ENCODE results near the gene CELSR3. TPM values are rescaled to one million over a fixed set of nuclear protein-coding genes. Genes with fewer than 3 reads are reported as not detected.

The CELSR3 gene
- total RNA-seq, 2 donors from 2014 or later, result 20.7 to 30.1 TPM

GRCh38 chr3:48634661-48635221 is 27.9 kb downstream of the CELSR3 start:
- Mint-ChIP-seq H3K4me1 (peaks cover 21% of the 10 kb centered on the region), H3K9me3 (no peaks in the 10 kb centered on the region), H3K4me3 (peak overlapping the region; percentile 70), H3K36me3 (ENCODE audit: low read depth) (peaks cover 38% of the 10 kb centered on the region), H3K27ac (peak overlapping the region; percentile 76), H3K27me3 (ENCODE audit: insufficient read depth) (no peaks in the 10 kb centered on the region)
- peak; percentile 85 for DNase-seq
- no peak for TF ChIP-seq CTCF (conservative IDR thresholded peaks at IDR 0.05)
- H3K9me3 ChIP-seq (ENCODE audit: control insufficient read depth, low read length), result no peaks in the 10 kb centered on the region
- H3K4me3 ChIP-seq (ENCODE audit: low read length), result peak overlapping the region; percentile 85
- H3K27ac ChIP-seq (ENCODE audit: low read depth, low read length), result peak overlapping the region; percentile 76
- H3K27me3 ChIP-seq (ENCODE audit: control insufficient read depth, insufficient read depth, low read length, poor library complexity, severe bottlenecking), result no peaks in the 10 kb centered on the region
- H3K9ac ChIP-seq (ENCODE audit: extremely low read depth, low read length, poor library complexity, severe bottlenecking), result peak overlapping the region; percentile 77
- H3K4me1 ChIP-seq (ENCODE audit: control insufficient read depth, insufficient read depth, low read length), result peaks cover 11% of the 10 kb centered on the region
- peaks cover 35% of the 10 kb centered on the region for H3K36me3 ChIP-seq (ENCODE audit: control insufficient read depth, insufficient read depth, low read length)
- WGBS, 2 experiments (ENCODE audit: insufficient coverage in 1 of 2, insufficient read length in 1 of 2), result 0 to 1% methylated on average over 21 to 30 of the region's 30 CpGs

GRCh38 chr3:48633743-48634142 is 28.9 kb downstream of the CELSR3 start:
- Mint-ChIP-seq H3K4me3 (peak overlapping the region; percentile 70), H3K9me3 (no peaks in the 10 kb centered on the region), H3K36me3 (ENCODE audit: low read depth) (peaks cover 39% of the 10 kb centered on the region), H3K4me1 (peaks cover 21% of the 10 kb centered on the region), H3K27ac (no peak overlapping the region), H3K27me3 (ENCODE audit: insufficient read depth) (no peaks in the 10 kb centered on the region)
- Histone ChIP-seq H3K27me3 (ENCODE audit: control insufficient read depth, insufficient read depth, low read length, poor library complexity, severe bottlenecking) (no peaks in the 10 kb centered on the region), H3K9me3 (ENCODE audit: control insufficient read depth, low read length) (no peaks in the 10 kb centered on the region), H3K4me3 (ENCODE audit: low read length) (peak overlapping the region; percentile 85), H3K4me1 (ENCODE audit: control insufficient read depth, insufficient read depth, low read length) (peaks cover 11% of the 10 kb centered on the region), H3K36me3 (ENCODE audit: control insufficient read depth, insufficient read depth, low read length) (peaks cover 34% of the 10 kb centered on the region), H3K27ac (ENCODE audit: low read depth, low read length) (no peak overlapping the region), H3K9ac (ENCODE audit: extremely low read depth, low read length, poor library complexity, severe bottlenecking) (no peak overlapping the region)
- no peak for TF ChIP-seq CTCF (conservative IDR thresholded peaks at IDR 0.05)
- WGBS, 2 experiments (ENCODE audit: insufficient coverage in 1 of 2, insufficient read length in 1 of 2), result 85 to 100% methylated on average over 1 to 2 of the region's 2 CpGs
- no peak for DNase-seq

GRCh38 chr3:48633256-48633655 is 29.4 kb downstream of the CELSR3 start:
- no peak for DNase-seq
- 84 to 96% methylated on average over 5 to 15 of the region's 15 CpGs for WGBS, 2 experiments (ENCODE audit: insufficient coverage in 1 of 2, insufficient read length in 1 of 2)
- Mint-ChIP-seq H3K27ac (no peak overlapping the region), H3K27me3 (ENCODE audit: insufficient read depth) (no peaks in the 10 kb centered on the region), H3K36me3 (ENCODE audit: low read depth) (peaks cover 44% of the 10 kb centered on the region), H3K4me3 (no peak overlapping the region), H3K9me3 (no peaks in the 10 kb centered on the region), H3K4me1 (peaks cover 21% of the 10 kb centered on the region)
- Histone ChIP-seq H3K27ac (ENCODE audit: low read depth, low read length) (no peak overlapping the region), H3K36me3 (ENCODE audit: control insufficient read depth, insufficient read depth, low read length) (peaks cover 37% of the 10 kb centered on the region), H3K4me3 (ENCODE audit: low read length) (no peak overlapping the region), H3K9ac (ENCODE audit: extremely low read depth, low read length, poor library complexity, severe bottlenecking) (no peak overlapping the region), H3K27me3 (ENCODE audit: control insufficient read depth, insufficient read depth, low read length, poor library complexity, severe bottlenecking) (no peaks in the 10 kb centered on the region), H3K4me1 (ENCODE audit: control insufficient read depth, insufficient read depth, low read length) (peaks cover 11% of the 10 kb centered on the region), H3K9me3 (ENCODE audit: control insufficient read depth, low read length) (no peaks in the 10 kb centered on the region)
- TF ChIP-seq CTCF (conservative IDR thresholded peaks at IDR 0.05), result no peak
